GM19397 (cell line): ENCODE results near the gene TMPO.
"Not testable (repeated sequence)": the region's sequence is repeated elsewhere in the genome, so short reads cannot be mapped to it uniquely, and the experiment has no call there.

ENCODE experiments used
- ATAC-seq: cut with Tn5 transposase; IDR thresholded peaks from one replicate; pipeline ENCODE4 v1.9.1; 2021; ENCODE audit warnings: mild to moderate bottlenecking, moderate library complexity; ENCODE audit not compliant: unreplicated experiment

Gene TMPO

GRCh38 chr12:98509063-98509462, 6.3 kb upstream of the TMPO start:
- ATAC-seq = no peak

GRCh38 chr12:98511806-98512205, 3.6 kb upstream of the TMPO start:
- not testable (repeated sequence) for ATAC-seq

GRCh38 chr12:98513379-98514322, 1.7 kb upstream of the TMPO start:
- no peak for ATAC-seq

GRCh38 chr12:98514982-98515286, 456 bp upstream of the TMPO start:
- no peak for ATAC-seq

- ATAC-seq = peak; percentile 46
Measured at GRCh38 chr12:98516111-98516873, 902 bp downstream of the TMPO start.

- ATAC-seq = no peak
Measured at GRCh38 chr12:98519257-98519907, 4.0 kb downstream of the TMPO start.

GRCh38 chr12:98530068-98530467, 14.7 kb downstream of the TMPO start:
- ATAC-seq = no peak

- no peak for ATAC-seq
Measured at GRCh38 chr12:98532687-98533304, 17.4 kb downstream of the TMPO start.

- ATAC-seq = no peak
Measured at GRCh38 chr12:98533723-98534251, 18.4 kb downstream of the TMPO start.

- ATAC-seq = no peak
Measured at GRCh38 chr12:98538031-98538430, 22.6 kb downstream of the TMPO start.

- ATAC-seq = no peak
Measured at GRCh38 chr12:98543701-98544100, 28.3 kb downstream of the TMPO start.

- ATAC-seq = no peak
Measured at GRCh38 chr12:98544751-98545150, 29.4 kb downstream of the TMPO start.

GRCh38 chr12:98549371-98550110, 34.2 kb downstream of the TMPO start:
- ATAC-seq = no peak

GRCh38 chr12:98551787-98552186, 36.4 kb downstream of the TMPO start:
- ATAC-seq = no peak

- ATAC-seq = not testable (repeated sequence)
Measured at GRCh38 chr12:98558097-98558496, 42.7 kb downstream of the TMPO start.

- ATAC-seq = no peak
Measured at GRCh38 chr12:98559666-98560065, 44.3 kb downstream of the TMPO start.

- no peak for ATAC-seq
Measured at GRCh38 chr12:98561846-98562245, 46.5 kb downstream of the TMPO start.

- ATAC-seq = no peak
Measured at GRCh38 chr12:98572010-98572409, 56.6 kb downstream of the TMPO start.

GRCh38 chr12:98574110-98574509, 58.7 kb downstream of the TMPO start:
- ATAC-seq = no peak

GRCh38 chr12:98575013-98575412, 59.6 kb downstream of the TMPO start:
- no peak for ATAC-seq
